Lung microvascular endothelial cell (primary cell): ENCODE measurements around the gene PER3. TPM values are rescaled to one million over a fixed set of nuclear protein-coding genes. Genes with fewer than 3 reads are reported as not detected.
"Not testable (repeated sequence)": the region's sequence is repeated elsewhere in the genome, so short reads cannot be mapped to it uniquely, and the experiment has no call there.

Experiments used
- DNase-seq, 2 donors: peaks; one replicate each; pipeline versions ENCODE4 v3.0.0 to v3.0.0-alpha.2; 2010; ENCODE audit warnings: low read depth in 2 of 2
- total RNA-seq: library from RNA; depleted of rRNA; stranded (reverse); fragments of >200 nt; gene quantifications from 2 replicates; pipeline ENCODE4 v1.2.1, GENCODE V29; 2014

Gene PER3
- total RNA-seq, 1 donor from 2014 or later: 1.4 TPM

DNA sequence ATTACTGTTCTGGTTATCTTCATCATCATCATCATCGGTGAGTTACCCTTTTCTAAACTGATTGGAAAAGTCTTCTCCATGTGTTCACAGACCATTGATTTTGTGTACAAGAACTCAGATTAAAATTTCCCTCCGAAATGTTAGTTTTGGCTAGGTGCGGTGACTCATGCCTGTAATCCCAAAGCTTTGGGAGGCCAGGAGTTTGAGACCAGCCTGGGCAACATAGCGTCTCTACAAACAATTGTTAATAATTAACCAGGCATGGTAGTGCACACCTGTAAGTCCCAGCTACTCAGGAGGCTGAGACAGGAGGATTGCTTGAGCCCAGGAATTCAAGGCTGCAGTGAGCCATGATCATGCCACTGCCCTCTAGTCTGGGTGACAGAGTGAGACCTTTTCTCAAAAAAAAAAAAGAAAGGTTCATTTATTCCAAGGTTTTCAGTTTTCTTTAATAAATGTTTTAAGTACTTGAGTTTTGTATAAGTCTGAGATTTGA lies 5.9 kb upstream of the PER3 start:
- DNase-seq: no peak

DNA sequence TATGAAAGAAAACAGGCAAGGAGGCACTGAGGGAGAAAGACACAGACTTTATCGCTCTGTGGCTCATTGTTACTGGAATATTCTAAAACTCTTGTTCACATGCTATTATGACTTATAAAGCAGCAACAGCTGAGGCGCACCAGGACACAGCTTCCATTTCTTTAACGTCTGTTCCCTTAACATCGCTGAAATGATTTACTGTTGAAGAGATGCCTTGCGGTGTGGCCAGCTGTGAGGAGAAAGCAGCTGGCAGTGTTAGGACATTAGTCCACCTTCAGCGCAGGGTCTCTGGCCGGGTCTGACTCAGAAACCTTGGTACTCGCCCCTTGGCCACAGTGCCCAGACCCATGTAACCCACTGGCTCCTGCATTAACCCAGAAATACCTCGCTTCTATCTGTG lies 3.1 kb upstream of the PER3 start:
- no peak for DNase-seq

DNA sequence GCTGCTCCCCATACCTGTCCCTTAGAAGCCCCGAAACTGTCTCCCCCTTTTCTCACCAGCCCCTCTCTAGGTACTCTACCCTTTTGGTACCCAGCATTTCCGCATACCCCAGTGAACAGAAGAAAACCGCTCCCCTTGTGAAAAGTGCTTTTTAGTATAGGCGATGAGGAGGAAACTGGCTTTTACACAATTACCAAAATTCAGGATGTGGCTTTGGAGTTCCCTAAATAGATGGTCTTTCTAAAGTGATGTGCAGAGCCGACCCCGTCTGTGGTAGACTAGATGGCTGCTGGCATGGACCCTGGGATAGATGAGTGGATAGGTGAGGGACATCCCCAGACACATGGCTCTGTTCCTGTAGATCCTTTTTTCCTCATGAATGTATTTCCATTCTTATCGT lies 2.6 kb upstream of the PER3 start:
- DNase-seq: no peak

DNA sequence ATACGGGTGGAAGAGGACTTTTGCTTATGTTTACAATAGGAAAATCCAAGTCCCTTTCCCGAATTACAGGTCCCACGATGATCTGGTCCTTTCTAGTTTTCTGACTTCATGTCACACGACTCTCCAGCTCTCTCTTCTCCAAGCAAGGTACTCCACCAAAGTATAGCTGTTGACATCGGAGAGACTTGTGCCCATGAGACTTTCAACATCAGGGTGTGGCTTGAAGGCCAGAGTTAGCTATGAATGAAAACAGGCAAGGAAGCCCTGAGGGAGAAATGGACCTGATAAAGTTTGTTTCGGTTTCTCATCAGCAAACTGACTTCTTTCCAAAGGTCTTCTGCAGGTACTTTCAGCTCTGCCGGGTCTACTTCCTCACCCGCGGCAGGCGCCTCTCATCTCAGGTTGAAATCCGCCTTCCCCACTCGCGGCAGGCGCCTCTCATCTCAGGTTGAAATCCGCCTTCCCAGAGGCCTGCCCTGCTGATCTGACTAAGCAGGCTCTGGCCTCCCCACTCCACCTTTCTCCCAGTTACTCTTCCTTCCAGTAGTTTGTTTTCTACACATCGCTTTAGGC lies 2.1 kb upstream of the PER3 start:
- DNase-seq: no peak

- peak; percentile 51 to 53 for DNase-seq
These were observed 846 bp upstream of the PER3 start for GRCh38 chr1:7783178-7783711.

DNA sequence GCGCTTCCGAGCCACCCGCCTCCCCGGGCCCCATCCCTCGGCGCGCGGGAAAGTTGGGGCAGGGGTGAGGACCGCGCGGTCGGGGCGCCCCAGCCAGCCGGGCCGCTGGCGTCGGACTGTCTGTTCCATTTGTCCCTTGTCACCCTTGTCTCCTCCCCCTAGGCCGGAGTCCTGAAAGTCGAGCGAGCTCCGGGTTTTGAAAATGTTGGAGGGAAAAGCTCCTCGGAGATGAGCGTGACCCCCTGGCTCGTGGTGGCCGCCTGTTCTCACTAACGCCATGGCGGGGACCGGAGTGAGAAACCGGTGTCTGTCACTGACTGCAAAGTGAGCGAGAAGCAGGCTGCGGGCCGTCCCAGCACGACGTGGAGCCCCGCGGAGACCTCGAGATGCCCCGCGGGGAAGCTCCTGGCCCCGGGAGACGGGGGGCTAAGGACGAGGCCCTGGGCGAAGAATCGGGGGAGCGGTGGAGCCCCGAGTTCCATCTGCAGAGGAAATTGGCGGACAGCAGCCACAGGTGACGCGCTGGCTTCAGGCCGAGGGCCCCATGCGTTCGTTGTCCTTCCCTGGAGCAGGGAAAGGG lies 491 bp downstream of the PER3 start:
- peak in 1 of 2 donors; percentile 33 for DNase-seq

DNA sequence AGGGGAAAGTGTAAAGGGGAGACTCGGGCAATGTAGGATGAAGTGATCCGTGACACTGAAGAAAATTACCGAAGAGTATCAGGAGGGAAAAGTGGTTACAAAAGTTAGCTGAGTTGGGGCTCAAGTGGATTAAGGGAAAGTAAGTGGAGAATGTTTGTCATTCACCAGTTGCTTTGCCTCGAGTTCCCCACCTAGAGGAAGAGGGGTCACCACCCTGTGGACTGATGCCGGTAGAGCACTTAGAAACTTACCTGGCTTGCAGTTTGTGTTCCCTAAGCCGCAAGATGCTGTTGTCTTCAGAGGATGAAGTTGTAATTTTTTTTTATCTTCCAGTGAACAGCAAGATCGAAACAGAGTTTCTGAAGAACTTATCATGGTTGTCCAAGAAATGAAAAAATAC lies 1.0 kb downstream of the PER3 start:
- no peak for DNase-seq

DNA sequence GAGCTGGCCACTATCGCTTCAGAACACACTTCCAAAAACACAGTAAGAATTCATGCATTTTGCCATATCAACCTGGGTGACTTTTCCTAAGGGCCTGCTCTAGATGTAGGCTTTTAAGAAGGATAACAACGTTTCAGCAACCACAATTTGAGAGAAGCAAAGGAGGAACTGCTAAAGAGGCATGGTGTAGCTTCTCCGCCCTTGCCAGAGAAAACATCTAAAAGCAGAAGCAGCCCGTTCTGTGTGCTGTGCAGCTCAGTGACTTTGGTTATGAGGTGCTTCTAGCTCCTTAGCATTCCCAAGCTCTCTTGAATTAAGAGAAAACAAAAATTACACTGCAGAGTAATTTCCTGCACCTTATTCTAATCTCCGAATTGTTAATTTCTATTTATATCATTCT lies 2.7 kb downstream of the PER3 start:
- DNase-seq: no peak

DNA sequence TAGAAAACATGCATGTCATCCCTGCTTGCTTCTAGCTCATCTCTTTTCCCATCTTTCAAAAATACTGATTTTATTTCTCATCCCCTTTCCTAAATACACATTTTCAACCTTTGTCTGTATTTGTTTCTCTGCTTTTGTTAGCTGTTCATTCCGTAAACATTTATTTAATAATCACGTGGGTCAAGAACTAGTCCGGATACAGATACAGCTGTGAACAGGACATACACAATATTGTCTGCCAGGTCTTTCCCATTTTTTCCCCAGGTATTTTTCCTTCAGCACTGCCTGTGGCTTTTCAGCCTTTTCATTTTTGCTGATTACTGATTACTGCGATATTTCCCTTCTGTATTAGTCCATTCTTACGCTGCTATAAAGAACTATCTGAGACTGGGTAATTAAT lies 5.7 kb downstream of the PER3 start:
- no peak for DNase-seq

DNA sequence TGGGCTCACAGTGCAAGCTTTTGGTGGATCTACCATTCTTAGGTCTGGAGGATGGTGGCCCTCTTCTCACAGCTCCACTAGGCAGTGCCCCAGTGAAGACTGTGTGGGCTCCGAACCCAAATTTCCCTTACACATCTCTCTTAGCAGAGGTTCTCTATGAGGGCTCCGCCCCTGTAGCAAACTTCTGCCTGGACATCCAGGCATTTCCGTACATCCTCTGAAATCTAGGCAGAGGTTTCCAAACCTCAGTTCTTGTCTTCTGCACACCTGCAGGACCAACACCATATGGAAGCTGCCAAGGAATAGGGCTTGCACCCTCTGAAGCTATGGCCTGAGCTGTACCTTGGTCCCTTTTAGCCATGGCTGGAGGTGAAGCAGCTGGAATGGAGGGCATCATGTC lies 6.9 kb downstream of the PER3 start:
- DNase-seq: not testable (repeated sequence)

- no peak for DNase-seq
These were observed 11.3 kb downstream of the PER3 start for GRCh38 chr1:7795406-7795805.

DNA sequence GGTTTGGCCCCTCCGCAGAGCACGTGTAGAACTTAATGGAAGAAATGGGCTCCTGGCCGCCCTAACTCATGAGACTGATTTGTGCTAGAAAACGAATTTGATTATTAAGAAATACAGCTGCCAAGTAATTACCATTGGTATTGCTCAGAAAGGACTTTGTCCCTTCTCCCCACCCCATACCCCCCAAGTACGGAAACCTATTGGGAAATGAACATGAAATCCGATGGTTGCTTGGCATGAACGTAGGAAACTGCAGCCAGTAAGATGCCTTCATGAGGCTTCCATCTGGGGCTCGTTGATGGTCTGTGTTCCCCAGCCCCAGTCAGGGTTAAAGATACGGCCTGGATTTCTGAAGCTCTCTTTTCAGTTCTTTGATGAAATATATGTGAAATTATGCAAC lies 21.4 kb downstream of the PER3 start:
- no peak for DNase-seq

DNA sequence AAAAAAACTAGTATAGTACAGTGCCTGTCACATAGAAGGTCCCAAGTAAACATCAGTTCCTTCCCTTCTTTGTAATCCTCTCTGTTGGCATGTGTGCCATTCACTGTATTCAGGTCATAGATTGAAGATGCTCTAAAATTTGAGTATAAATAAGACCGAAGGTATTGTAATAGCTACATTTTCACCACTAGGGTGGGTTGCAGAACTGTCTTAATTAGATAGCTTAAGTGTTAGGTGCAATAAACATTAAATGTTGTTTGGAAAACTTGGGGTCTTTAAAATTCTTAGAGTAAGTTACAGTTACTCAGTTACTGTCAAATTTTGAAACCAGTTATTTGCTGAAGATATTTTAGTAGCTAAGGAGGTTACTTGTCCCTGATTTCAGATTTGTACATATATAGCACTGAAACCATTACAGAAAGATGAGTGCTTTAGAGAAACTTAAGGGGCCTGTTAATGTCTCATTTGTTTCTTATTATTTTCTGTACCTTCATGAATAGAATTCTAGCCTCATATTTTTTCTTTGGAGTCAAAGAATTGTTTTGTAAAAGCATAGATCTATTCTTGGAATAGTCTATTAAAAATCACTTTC lies 24.3 kb downstream of the PER3 start:
- peak; percentile 64 to 67 for DNase-seq

DNA sequence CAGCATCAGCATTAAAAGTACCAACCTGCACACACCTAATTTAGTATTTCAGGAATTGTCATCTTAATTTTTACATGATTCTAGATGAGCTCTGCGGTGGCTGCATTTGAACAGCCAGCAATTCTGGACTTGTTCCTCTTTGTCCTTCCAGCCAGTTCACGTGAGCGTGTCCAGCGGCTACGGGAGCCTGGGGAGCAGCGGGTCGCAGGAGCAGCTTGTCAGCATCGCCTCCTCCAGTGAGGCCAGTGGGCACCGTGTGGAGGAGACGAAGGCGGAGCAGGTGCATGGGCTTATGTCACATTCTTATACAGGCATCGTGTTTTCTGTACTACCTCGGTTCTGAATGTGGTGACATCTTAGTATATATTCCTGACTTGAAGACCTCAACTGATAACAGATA lies 25.7 kb downstream of the PER3 start:
- no peak for DNase-seq

- DNase-seq: peak; percentile 25 to 93
These were observed 26.3 kb downstream of the PER3 start for GRCh38 chr1:7810395-7810794.

DNA sequence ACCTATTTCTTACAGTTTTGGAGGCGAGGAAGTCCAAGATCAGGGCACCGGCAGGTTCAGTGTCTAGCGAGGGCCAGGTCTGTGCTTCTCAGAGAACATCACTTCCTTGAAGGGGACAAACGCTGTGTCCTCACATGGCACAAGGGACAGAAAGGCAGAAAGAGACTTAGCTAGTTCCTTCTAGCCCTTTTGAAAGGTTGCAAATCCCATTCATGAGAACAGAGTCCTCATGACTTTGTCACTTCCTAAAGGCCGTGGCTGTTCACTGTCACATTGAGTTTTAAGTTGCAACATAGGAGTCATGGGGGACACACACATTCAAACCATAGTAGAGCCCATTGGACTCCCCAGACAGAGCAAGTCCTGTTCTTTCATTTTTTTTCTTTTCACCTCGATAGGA lies 27.4 kb downstream of the PER3 start:
- DNase-seq: no peak

DNA sequence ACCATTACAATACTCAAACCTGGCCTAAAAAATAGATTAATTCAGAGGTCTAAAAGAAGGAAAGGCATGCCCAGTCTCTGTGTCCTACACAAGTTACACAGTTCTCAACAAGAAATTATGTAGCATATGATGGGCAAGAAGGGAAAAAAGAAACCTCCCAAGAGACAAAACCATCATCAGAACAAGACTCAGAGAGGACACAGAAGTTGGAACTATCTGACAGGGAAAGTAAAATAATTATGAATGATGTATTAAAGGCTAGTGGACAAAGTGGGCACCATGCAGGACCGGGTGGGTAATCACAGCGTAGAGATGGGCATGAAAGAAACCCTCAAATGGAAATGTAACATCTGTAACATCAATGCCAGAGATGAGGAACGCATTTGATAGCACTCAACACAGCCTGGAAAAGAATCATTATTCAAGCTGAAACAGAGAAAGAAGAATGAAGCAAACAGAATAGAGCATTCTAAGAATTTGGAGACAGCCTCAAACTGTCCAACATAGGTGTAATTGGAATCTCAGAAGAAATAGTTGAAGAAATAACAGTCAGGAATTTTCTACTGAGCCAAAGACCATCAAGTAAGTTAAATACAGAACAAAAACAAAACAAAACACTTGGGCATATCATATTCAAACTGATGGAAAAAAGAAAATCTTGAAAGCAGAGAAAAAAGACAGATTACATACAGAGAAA lies 29.7 kb downstream of the PER3 start:
- no peak for DNase-seq

GRCh38 chr1:7821282-7821681 lies 37.2 kb downstream of the PER3 start:
- no peak for DNase-seq

DNA sequence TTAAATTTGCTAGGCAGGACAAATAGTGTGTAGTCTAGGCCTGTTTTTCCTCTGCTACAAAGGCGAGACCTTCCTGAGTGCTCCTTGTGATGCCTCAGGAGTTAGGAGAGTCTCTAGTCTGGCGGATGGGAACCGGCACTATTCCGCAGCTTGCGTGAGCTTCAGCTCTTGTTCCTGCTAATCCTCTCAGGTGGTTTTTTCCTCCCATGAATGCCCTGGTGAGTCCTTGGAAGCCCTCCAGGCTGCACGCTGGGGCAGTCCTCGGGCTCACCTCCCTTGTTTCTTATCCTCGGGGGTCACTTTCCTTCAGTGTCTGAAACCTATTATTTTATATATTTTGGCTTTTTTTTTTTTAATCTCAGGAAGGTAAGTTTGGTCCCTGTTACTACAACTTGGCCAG lies 40.6 kb downstream of the PER3 start:
- DNase-seq: no peak

DNA sequence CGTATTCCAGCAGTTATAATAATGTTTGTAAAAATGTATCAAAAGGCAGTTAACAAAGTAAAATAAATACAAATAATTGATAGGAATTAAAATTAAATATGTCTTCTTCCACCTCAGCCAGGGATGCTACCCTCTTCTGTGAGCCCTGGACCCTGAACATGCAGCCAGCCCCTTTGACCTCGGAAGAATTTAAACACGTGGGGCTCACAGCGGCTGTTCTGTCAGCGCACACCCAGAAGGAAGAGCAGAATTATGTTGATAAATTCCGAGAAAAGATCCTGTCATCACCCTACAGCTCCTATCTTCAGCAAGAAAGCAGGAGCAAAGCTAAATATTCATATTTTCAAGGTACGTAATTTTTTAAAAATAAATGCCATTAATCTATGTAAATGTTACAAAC lies 42.3 kb downstream of the PER3 start:
- DNase-seq: no peak

DNA sequence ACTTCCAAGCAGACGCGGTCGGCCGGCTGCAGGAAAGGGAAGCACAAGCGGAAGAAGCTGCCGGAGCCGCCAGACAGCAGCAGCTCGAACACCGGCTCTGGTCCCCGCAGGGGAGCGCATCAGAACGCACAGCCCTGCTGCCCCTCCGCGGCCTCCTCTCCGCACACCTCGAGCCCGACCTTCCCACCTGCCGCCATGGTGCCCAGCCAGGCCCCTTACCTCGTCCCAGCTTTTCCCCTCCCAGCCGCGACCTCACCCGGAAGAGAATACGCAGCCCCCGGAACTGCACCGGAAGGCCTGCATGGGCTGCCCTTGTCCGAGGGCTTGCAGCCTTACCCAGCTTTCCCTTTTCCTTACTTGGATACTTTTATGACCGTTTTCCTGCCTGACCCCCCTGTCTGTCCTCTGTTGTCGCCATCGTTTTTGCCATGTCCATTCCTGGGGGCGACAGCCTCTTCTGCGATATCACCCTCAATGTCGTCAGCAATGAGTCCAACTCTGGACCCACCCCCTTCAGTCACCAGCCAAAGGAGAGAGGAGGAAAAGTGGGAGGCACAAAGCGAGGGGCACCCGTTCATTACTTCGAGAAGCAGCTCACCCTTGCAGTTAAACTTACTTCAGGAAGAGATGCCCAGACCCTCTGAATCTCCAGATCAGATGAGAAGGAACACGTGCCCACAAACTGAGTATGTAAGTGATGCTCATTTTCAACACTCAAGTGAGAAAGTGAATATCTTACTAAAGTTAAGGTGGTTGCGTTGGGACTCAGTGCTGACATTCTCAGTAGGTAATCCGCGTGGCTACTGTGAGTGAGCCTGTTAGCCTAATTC lies 43.2 kb downstream of the PER3 start:
- DNase-seq: peak in 1 of 2 donors; percentile 8

- peak in 1 of 2 donors; percentile 6 for DNase-seq
These were observed 47.4 kb downstream of the PER3 start for GRCh38 chr1:7831458-7831857.
